ENCODE results near the gene GPR26.
A peak's percentile ranks its signal among the peaks of the same experiment; 100 is the strongest.

GPR26 gene

GRCh38 chr10:123648595-123648994, 17.6 kb upstream of the GPR26 start:
- DNase-seq (ENCODE audit: low spot score): no peak

- DNase-seq (ENCODE audit: low spot score): no peak
Observed at GRCh38 chr10:123649676-123650075, 16.5 kb upstream of the GPR26 start.

- DNase-seq (ENCODE audit: low spot score): no peak
Observed at GRCh38 chr10:123651421-123652047, 14.6 kb upstream of the GPR26 start.

GRCh38 chr10:123655751-123656150, 10.4 kb upstream of the GPR26 start:
- no peak for DNase-seq (ENCODE audit: low spot score)

- no peak for DNase-seq (ENCODE audit: low spot score)
Observed at GRCh38 chr10:123663522-123663921, 2.6 kb upstream of the GPR26 start.

GRCh38 chr10:123665491-123666286, 466 bp upstream of the GPR26 start:
- DNase-seq (ENCODE audit: low spot score): no peak

GRCh38 chr10:123669886-123670285, 3.7 kb downstream of the GPR26 start:
- no peak for DNase-seq (ENCODE audit: low spot score)

- DNase-seq (ENCODE audit: low spot score): no peak
Observed at GRCh38 chr10:123673198-123673597, 7.0 kb downstream of the GPR26 start.

- DNase-seq (ENCODE audit: low spot score): no peak
Observed at GRCh38 chr10:123674741-123675140, 8.6 kb downstream of the GPR26 start.

GRCh38 chr10:123675811-123676210, 9.7 kb downstream of the GPR26 start:
- DNase-seq (ENCODE audit: low spot score): no peak

- DNase-seq (ENCODE audit: low spot score): no peak
Observed at GRCh38 chr10:123677556-123677955, 11.4 kb downstream of the GPR26 start.

- peak; percentile 9 for DNase-seq (ENCODE audit: low spot score)
Observed at GRCh38 chr10:123678376-123678775, 12.2 kb downstream of the GPR26 start.

GRCh38 chr10:123681285-123681684, 15.1 kb downstream of the GPR26 start:
- no peak for DNase-seq (ENCODE audit: low spot score)

- no peak for DNase-seq (ENCODE audit: low spot score)
Observed at GRCh38 chr10:123682477-123682876, 16.3 kb downstream of the GPR26 start.

GRCh38 chr10:123683459-123683858, 17.3 kb downstream of the GPR26 start:
- no peak for DNase-seq (ENCODE audit: low spot score)

GRCh38 chr10:123683865-123684264, 17.7 kb downstream of the GPR26 start:
- DNase-seq (ENCODE audit: low spot score): no peak

- no peak for DNase-seq (ENCODE audit: low spot score)
Observed at GRCh38 chr10:123685260-123685659, 19.1 kb downstream of the GPR26 start.

- no peak for DNase-seq (ENCODE audit: low spot score)
Observed at GRCh38 chr10:123687758-123688157, 21.6 kb downstream of the GPR26 start.

GRCh38 chr10:123689880-123690279, 23.7 kb downstream of the GPR26 start:
- DNase-seq (ENCODE audit: low spot score): no peak

GRCh38 chr10:123703195-123703790, 37.1 kb downstream of the GPR26 start:
- no peak for DNase-seq (ENCODE audit: low spot score)

GRCh38 chr10:123704076-123704475, 37.9 kb downstream of the GPR26 start:
- DNase-seq (ENCODE audit: low spot score): no peak

GRCh38 chr10:123704812-123705211, 38.7 kb downstream of the GPR26 start:
- DNase-seq (ENCODE audit: low spot score): no peak

- DNase-seq (ENCODE audit: low spot score): no peak
Observed at GRCh38 chr10:123706236-123706635, 40.1 kb downstream of the GPR26 start.
